OCI-M2 (cell line): ENCODE data around the gene MMP14.
"Not testable (repeated sequence)": the region's sequence is repeated elsewhere in the genome, so short reads cannot be mapped to it uniquely, and the experiment has no call there.

Source experiments
- DNase-seq: peaks from one replicate; lab custom pipeline; 2025; ENCODE audit not compliant: unreplicated experiment; lab: John Stamatoyannopoulos, UW

Gene MMP14

DNA sequence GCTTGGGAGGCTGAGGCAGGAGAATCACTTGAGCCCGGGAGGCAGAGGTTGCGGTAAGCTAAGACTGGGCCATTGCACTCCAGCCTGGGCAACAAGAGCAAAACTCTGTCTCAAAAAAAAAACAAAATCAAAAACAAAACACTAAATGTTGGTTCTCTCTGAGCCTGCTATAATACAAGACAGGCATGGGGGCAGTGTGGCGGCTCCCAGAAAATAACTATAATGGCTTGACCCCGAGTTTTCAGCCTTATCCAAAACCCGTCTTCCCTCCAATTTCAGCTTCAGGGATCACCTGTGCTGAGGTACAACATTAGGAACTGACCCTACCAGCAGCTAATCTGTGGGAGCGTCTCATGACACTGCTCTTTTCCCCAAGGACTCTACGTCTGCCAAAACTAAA is 22.0 kb upstream of the MMP14 start:
- DNase-seq: no peak

DNA sequence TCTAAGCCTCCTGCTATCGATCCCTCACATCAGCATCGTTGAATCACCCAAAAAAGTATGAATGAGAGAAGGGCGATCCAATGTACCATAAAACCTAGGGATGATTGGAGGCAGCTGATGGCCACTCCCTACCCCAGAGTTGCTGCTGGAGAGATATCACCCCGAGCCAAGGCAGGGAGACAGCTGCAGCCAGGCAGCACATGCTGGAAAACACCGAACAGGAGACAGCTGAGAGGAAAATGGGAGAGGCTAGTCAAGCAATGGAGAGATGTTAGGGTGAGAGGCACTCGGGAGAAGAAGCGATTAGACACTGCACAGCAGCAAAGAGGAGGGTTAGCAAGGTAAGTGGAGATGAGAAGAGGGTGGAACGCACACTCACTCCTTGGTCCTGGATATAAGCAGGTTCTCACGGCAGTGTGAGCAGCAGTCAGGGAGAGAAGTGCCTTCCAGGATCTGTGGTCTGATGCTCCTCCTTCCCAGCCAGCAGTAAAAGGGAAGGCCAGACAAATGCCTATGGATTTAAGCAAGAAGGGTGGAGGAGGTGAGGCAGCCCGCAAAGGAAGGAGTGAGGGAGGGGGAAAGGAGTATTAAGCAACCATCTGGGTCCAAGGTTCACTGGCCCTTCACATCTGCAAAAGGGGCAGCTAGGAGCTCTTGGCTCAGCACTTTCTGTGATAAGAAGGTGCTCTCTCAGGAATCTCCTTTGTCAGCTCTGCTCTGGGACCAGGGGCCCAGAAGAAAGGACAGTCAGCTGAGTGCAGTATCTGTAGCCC is 21.3 kb upstream of the MMP14 start, which contains the start of gene SLC7A7:
Gene SLC7A7, minus strand, starts transcription at position 495 of the 773 bp plus-strand sequence. CDS start 2,037 bp downstream, outside the sequence.
- no peak for DNase-seq

DNA sequence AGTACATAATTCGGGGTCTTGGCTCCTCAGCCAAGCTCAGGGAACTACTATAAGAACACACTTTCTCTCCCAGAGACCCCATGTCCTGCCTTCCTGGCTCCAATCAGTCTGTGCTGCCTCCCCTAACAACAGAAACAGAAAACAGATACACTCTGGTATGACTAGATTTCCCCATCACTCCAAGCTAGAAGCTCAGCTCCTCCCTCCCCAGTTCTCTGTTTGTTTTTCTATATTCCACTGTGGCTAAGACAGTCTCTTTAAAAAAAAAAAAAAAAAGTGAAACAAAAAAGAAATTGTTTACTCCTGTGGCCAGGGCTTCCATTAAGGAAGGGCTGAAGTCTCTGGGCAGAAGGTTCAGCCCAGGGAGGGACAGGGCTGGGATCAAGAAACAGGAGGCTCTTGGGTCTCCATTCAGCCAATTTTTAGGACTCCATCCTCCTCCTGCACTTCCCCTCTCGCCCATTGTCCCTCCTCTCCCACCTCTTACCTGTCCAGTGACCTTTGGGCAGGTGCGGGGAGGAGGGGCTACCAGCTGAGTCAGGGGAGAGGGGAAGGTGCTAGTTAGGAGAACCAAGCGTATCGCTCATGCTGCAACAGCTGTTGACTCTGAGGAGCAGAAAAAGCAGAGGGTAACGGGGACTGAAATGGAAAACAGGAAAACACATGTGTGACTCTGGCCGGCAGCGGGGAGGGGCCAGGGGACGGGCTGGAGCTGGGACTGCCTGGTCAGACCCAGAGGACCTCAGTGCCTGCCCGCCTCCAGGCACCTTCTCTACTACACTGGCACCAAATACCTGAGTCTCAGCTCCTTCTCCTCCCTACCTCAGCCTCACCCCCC is 17.0 kb upstream of the MMP14 start:
- DNase-seq: no peak

DNA sequence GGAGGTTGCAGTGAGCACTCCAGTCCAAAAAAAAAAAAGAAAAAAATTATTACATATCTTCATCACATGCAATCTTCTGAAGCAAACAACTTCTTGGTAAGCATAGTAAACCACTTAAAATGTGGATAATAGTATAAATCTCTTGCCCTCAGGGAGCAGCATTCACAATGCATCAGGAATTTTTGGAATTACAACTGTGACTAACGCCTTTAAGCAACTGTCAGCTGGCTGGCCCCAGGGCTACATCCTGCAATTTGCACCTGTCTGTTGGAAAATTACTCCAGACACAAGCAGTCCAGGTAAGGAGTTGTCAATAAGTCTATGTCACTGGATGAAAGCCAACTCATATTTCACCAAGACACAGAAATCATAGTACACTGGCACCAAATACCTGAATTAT is 15.7 kb upstream of the MMP14 start:
- DNase-seq: no peak

DNA sequence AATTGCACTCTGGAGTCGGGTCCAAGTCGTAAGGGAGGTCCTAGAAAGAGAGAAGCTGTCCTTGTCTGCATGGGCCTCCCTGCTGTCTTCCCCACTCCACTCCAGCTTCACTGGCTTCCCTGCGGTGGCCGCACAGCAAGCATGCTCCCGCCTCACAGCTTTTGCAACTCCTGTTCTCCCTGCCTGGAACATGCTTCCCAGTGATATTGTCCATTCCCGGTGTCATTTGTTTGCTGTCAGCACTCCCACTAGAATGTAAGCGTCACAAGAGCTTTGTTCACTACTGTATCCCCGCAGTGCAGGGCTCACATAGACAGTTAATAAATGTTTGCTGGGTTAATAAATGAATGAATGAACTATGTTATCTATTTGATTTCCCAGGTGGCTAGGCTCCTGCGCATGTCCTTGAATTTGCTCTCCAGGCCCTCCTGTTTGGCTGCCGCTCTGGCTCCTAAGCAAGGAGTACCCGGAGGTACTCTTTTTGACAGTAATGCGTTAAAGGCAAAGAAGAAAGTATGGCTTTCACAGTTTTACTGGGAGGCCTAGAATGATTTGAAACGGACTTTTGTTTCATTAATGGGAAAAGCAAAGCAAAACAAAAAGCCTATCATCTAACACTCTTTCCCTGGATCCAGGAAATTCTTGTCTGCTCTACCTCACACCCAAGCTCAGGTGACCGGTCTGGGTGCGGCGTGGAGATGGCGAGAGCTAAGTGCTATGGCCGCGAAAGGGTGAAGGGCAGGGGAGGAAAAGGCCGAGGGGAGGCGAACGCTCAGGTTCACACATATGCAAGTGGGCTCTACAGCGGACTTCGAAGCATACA is 15.0 kb upstream of the MMP14 start:
- no peak for DNase-seq

DNA sequence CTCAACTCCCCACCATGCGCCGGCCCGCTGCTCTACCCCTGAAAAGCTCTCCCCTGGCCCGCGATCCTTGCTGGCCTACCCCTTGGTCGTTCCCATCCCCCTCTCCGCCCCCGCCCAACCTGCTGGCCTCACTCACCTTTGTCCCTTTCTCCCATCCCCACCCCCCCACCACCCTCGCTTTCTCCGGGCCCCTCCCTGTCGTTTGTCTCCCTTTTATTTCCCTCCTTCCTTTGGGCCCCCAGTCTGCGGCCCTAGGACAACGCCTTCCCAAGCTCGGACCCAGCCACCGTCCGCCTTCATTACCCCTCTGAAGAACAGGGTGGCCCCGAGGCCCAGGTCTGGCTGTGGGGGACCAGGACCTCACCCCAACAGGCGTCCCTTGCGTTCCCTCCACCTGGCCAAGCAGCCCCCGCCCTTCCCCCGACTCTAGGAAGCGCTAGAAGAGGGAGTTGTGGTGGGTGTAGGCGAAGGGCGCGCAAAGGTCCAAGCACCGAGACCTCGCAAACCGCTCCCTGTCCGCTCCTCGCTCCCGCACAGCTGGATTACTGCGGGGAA is 14.3 kb upstream of the MMP14 start:
- DNase-seq: no peak

DNA sequence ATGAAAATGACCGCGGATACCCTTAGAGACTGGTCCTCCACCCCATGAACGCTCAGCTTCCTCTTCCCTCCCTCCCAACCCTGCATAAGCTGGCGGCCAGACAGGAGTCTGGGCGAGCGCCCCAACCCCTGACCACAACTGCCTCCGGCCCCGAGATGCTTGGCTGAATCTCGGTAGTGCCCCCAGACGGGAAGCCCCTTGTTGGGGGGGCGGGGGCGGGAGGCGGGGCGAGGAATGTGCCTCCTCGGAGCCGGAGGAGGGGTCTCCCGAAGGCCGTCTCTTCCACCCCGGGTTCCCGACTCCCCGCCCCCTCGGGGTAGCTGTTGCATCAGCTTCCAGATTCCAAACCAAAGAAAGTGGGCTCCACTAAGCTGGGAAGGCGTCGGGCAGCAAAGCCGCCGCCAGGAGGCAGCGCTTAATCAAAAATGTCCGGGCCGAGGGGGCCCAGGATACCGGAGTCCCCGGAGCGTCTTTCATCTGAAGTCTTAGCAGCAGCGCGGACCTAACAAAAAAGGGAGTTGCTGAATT is 13.8 kb upstream of the MMP14 start:
- DNase-seq: no peak

DNA sequence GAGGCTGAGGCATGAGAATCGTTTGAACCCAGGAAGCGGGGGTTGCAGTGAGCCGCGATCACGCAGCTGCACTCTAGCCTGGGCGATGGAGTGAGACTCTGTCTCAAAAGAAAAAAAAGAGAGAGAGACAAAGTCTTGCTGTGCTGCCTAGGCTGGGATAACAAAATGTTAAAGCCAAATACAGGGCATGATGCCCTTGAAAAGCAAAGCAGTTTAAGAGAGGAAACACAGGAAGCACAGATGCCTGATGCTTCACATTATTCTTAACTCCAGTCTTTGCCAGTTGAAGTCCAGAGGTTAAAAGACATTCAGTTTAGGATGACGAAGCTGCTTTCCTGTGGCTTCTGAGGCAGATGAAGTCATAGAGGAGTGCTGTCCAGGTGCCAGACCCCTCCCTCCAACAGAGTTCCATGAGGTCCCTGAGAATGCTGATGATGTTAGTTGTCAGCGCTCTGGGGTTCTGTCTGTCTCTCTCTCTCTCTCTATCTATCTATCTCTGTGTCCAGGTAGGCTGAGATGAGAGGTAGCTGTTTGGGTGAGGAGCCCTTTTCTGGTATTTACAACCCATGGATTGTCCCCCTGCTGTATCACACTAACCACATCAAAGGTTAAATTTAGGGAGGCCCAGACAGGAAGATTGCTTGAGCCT is 11.6 kb upstream of the MMP14 start:
- DNase-seq: no peak

DNA sequence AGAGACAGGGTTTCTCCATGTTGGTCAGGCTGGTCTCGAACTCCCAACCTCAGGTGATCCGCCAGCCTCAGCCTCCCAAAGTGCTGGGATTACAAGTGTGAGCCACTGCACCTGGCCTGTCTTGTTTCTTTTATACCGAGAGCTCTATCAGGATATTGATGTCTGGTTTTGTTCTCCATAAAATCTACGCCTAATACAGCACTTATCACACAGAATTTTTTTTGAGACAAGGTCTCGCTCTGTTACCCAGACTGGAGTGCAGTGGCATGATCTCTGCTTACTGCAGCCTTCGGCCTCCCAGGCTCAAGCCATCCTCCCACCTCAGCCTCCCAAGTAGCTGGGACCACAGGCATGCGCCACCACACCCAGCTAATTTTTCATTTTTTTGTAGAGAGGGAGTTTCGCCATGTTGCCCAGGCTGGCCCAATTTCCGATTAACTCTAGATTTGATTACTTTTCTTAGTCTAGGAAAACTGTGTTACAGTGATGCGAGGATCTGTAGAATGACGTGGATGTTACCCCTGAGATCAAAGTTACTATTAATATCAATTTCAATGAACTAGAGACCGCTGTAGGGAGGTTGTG is 7.2 kb upstream of the MMP14 start:
- DNase-seq: not testable (repeated sequence)

DNA sequence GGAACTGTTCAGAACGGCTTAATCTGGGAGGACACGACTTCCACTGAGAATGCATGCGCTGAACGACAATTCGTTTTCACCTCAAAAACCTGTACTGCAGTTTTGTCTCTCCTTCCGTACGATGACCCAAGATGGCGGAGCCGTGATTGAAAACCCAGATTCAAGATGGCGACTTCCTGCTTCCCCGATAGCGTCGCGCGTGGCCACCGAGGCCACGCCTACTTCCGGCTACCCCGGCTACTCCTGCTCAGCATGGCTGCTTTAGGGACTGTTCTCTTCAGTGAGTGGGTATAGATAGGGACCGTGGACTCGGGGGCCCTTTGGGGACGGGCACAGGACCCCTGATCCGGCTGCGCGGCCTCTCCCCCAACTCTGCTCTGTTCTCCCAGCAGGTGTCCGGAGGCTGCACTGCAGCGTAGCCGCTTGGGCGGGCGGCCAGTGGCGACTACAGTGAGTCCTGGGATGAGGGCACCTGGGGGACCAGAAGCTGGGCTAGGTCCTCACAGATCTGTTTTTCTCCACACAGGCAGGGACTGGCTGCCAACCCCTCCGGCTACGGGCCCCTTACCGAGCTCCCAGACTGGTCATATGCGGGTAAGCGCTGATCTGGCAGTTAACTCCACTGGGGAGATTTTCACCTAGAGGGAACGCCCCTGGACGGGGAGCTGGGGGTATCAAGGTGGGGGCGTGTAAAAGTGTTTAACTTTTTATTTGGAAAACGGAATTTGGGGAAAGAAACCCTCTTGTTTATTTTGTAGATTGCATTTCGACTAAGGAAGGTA is 6.5 kb upstream of the MMP14 start, which contains the start of gene MRPL52:
Gene MRPL52, plus strand, starts transcription at position 227 of the 782 bp plus-strand sequence. Its CDS starts 26 bp downstream, at position 253.
- peak; percentile 73 for DNase-seq

DNA sequence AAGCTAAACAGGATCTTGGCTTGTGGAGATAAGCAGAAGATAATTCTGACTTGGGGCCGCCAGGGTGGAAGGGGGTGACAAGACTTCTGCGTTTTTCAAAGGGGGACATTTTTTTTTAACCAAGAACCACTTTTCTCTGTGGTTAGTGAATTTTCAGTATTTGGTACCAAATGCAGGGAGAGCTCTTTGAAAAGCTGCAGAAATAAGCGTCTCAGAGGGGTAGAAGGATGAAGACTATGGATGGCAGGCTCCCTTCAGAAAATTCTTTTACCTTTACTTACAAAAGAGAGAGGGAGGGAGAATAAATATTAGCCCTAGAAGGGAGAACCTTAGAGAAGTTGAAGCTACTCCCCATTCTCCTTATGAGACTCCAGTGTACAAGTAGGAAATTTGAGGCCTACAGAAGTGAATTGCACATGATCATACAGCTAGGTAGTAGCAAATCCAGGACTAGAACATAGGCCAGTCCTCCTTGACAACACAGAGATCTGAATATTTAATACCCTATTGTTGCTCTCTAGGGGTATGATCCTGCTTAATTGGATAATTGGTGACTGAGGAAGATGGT is 5.9 kb upstream of the MMP14 start:
- DNase-seq: no peak

DNA sequence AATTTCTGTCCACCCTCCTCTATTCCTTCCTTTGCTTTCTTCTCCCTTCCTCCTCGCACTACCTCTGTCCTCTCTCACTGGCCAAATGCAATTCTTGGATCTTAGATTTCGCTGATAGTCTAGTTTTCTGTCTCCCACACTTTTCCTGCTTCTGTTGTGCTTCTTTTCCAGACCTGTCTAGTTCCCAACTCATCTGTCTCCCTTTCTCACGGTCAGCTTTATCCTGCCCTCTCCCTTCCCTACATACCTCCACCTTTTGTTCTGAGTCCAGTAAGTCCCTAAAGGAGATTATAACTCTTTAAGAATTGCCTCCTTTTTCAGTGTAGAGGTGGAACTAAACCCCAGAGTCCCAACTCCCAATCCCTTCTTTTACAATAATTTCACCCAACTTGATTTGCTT is 880 bp upstream of the MMP14 start:
- no peak for DNase-seq

DNA sequence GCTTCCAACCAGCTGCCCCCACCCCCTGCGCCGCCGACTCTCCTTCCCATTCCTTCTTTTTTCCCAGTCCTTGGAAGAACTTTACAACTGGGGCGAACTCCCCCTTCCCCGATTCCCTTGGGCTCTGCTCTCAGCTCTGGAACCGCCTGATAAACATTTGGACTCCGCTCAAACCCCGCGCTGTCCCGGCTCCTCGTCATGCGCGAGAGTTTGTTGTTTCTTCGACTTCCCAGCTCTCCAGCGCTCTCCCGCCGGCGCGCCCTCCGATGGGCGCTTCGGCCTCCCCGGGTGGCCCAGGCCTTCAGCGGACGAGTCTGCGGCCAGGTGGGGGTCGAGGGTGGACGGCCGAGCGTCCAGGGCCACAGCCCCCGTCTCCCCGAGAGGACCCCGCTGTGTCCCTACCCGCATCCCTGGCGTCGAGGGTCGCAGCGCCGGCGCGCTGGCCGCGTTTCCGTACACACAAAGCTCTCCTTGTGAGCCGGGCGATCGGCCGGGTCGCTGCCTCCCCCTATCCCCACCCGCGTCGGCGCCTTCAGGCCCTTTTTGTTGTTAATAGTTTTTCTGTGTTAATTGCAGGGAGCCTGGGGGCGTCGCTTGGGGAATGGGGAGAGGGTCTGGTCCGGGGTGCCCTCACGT is 847 bp downstream of the MMP14 start:
- DNase-seq: no peak

DNA sequence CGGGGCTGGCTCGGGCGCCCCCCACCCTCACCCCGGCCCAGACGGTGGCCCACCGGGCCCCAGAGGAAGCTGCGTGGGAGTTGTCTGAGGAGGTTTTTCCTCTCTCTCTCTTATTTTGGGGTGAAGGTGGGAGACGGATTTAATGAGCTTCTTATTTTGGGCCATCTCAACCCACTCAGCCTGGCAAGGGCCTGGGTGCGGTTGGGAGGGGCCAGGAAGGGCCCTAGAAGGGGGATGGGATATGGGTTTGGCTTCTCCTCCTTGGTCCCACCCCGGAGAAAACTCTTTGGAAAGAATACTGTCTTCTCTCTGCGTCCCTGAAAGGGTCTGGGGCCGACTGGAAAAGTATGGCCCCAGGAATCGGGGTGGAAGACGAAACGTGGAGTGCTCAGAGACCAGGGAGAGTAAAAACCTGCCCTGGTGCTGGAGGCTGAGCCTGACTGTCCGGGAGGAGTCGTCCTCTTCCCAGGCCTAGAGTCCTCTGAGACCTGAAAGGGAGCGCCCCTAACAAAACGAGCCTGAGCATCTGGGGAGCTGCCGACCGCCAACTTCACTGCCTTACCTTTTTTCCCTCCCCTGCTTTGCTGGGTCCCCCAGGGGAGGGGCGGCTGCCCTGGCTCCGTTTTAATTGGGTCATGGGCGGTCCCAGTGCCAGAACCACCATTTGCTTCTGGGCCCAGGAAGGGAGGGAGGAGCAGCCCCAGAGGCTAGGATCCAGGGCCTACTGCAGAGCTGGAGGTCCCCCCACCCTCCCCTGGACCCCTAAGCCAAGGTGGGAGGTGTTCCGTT is 1.6 kb downstream of the MMP14 start:
- DNase-seq: no peak

DNA sequence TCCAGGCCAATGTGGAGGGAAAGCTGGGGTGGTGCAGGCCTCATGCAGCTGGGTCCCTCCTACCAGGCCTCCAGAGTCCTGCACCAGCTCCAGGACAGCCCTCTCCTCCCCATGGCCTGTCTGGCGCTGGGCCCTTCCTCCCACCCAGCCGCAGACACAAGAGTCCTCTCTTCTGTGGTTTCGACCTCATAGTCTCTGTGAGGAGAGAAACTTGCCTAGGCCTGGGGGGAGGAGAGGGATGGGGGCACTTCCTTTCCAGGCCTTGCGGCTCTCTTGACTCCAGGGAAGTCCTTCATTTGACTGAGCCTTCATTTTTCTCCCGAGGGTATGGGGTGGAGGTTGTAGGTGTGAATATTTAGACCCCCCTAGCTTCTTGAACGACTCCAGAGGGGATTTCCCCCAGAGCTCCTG is 2.3 kb downstream of the MMP14 start:
- no peak for DNase-seq

DNA sequence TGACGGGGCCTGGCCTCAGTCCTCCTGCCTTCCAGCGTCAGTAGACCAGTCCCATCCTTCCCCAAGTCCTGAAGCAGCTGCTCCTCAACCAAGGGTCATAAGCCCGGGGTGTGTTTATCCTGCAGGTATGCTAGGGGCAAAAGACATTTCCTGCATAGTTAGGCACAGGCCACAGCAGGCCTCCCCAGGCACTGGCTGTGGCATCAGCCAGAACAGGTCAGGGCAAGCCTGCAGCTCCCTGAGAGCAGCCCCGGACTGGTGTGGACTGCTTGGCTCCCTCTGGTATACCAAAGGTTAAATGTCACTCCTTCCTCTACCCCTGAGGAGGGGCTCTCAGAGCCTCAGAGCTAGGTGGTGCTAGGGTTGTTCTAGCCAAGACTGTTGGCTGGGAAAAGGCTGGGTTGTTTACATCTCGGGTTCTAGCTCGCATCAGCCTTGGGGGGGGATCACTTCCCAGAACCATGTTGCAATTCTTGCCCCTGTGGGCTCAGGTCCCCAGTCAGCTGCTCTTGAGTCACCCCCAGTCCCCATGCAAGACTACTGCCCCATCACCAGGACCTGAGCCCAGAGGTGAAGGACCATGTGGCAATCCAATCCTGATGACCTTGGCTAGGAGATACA is 2.9 kb downstream of the MMP14 start:
- DNase-seq: no peak

DNA sequence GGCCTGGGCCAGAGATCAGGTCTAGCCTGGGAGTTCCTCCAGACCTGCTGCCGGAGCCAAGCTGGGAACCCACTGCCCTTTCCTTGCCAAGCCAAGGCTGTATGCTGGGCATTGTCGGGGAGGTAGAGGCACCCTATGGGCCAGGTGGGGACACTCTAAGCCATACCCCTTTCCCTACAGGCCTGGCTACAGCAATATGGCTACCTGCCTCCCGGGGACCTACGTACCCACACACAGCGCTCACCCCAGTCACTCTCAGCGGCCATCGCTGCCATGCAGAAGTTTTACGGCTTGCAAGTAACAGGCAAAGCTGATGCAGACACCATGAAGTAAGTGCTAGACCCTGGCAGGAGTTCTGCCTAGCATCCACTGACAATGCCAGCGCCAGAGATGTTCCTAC is 4.9 kb downstream of the MMP14 start:
- DNase-seq: no peak
